ENCODE results near the gene MAGEA11.
"Not testable (repeated sequence)": the region's sequence is repeated elsewhere in the genome, so short reads cannot be mapped to it uniquely, and the experiment has no call there.

Gene MAGEA11

GRCh38 chrX:149711545-149712236 lies at the start of gene MAGEA11:
Gene MAGEA11 (plus strand): TSS chrX:149712060. CDS start chrX:149713160, 1,100 bp downstream.
- peak; percentile 64 for DNase-seq

DNA sequence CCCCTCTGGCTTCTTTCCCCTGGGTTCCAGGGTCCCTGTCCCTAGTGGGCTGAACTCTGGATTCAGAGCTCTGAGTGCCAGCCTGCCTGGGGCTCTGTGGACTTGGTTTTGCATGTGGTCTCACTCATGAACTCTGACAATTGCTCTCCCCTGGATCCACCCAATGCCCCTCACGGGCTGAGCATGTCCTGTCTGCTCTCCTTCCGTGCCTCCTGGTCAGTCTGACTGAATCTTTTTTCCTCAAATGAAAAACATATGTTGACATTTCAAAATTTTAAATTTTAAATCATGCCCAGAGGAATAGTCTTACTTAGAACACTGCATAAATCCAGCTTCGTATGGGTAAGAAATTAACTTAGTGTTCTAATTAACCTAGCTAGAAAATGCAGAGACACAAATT lies 36.8 kb upstream of the MAGEA11 start:
- DNase-seq: not testable (repeated sequence)

GRCh38 chrX:149675554-149675953 lies 36.3 kb upstream of the MAGEA11 start:
- not testable (repeated sequence) for DNase-seq

- DNase-seq: not testable (repeated sequence)
Measured at GRCh38 chrX:149679164-149679678, 32.6 kb upstream of the MAGEA11 start.

- no peak for DNase-seq
Measured at GRCh38 chrX:149681182-149681581, 30.7 kb upstream of the MAGEA11 start.

DNA sequence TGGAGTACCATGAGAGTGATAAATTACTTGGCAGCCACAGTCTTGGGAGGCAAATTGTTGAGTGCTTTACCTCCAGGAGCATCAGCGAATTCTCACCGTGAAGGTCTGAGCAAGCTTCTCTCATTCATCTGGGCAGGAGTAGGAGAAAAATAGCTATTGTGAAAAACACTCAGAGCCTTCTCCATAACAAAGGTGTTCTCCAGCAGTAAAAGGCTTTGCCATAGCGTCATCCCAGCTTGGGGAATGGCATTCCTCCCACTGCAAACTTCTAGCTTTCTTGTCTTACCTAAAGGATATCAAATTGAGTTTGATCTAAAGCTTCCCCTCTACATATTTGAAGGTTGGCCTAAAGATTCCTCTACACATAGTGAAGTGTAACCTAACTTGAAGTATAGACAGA lies 29.8 kb upstream of the MAGEA11 start:
- DNase-seq: no peak

- peak; percentile 43 for DNase-seq
Measured at GRCh38 chrX:149682956-149683947, 28.6 kb upstream of the MAGEA11 start.

DNA sequence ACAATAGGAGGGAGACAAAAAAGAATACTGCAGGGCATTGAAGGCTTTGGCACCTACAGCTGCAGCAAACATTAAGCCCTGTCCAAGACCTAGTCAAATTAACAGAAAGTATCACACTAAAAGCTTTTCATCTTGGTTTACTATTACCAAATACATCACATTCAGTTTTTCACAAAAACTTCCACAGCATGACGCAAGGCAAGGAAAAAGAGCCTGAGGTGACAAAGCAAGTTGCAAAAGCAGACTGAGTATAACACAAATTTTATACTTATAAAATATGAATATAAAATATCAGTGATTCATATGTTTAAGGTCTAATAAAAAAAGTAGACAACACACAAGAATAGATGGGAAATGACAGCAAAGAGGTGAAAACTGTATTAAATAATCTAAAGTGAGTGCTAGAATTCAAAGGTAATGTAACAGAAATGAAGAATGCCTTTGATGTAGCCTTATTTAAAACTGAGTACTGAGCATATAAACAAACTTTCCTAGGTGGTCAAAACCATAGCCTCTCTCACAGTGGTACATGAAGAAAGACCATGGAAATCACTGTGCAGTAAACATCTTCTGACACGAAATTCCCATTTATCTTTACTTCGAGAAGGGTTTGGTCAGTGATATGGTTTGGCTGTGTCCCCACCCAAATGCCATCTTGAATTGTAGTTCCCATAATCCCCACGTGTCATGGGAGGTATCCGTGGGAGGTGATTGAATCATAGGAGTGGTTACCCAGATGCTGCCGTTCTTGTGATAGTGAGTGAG lies 27.7 kb upstream of the MAGEA11 start:
- no peak for DNase-seq

GRCh38 chrX:149687991-149688390 lies 23.9 kb upstream of the MAGEA11 start:
- DNase-seq: no peak

DNA sequence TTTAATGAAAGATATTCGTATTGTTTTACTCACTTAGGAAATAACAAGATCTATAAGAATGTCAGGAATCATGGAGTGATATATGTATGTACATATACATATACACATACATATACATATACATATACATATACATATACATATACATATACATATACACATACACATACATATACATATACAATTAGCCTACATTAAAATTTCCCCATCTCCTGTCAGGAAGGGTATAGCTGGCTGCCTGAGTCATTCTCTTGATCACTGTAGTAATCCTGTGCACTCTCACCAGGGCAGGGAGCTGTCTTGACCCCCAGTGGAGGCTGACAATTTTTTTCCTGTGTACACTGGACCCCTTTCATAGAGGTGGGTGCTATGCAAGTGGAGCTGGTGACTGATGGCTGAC lies 23.3 kb upstream of the MAGEA11 start:
- no peak for DNase-seq

DNA sequence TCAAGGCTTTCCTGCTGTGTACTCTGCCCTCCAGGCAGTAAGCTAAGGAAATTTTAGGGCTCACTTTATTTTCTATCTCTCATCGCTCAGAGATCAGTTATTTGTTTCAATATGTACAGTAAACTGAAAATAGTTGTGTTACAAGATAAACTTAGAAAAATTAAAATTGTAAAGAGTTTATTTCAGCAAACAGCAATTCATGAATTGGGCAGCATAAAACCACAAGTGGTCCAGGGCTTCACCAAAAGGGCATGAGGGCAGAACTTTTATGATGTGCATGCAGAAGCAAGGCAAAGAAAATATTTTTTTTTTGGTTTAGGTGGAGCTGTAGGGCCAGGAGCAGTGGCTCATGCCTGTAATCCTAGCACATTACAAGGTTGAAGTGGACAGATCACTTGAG lies 20.1 kb upstream of the MAGEA11 start:
- no peak for DNase-seq

DNA sequence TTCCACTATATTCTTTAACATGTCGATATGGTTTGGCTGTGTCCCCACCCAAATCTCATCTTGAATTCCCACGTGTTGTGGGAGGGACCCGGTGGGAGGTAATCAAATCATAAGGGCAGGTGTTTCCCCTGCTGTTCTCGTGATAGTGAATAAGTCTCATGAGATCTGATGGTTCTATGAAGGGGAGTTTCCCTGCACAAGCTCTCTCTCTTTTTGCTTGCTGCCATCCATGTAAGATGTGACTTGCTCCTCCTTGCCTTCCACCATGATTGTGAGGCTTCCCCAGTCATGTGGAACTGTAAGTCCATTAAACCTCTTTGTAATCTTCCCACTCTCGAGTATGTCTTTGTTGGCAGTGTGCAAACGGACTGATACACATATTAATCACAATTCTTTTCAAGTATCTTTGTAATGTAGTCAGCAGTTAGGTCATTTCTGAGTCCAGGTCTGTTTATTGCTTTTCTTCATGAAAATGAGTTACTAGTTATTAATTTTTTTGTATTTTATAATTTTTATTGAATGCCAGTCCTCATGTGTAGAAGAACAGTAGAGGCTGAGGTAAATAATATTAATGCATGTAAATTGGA lies 19.1 kb upstream of the MAGEA11 start:
- DNase-seq: not testable (repeated sequence)

DNA sequence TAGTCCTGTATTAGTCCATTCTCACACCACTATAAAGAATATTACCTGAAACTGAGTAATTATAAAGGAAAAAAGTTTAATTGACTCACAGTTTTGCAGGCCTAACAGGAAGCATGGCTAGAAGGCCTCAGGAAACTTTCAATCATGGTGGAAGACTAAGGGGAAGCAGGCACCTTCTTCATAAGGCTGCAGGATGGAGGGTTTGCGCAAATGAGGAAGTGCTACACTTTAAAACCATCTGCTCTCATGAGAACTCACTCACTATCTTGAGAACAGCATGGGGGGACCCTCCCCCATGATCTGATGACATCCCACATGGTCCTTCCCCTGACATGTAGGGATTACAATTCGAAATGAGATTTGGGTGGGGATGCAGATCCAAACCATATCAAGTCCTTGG lies 12.1 kb upstream of the MAGEA11 start:
- DNase-seq: no peak

DNA sequence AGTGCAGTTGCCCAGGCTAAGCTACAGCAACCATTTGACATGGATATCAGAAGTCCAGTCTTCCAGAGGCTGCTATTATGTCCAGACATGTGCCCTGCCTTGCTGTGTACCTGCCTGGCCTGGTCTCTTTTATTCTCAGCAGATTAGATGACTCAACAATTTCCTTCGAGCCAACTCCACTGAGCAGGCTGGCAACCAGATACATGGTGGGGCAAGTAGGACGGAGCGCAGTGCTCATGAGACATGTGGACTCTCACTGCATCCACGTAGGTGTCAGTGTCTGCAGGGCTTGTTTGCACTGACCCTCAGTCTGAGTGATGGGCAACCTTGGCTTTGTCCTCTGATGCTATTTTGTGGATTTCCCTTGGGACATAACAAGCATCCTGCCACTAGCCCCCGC lies 7.2 kb upstream of the MAGEA11 start:
- no peak for DNase-seq

DNA sequence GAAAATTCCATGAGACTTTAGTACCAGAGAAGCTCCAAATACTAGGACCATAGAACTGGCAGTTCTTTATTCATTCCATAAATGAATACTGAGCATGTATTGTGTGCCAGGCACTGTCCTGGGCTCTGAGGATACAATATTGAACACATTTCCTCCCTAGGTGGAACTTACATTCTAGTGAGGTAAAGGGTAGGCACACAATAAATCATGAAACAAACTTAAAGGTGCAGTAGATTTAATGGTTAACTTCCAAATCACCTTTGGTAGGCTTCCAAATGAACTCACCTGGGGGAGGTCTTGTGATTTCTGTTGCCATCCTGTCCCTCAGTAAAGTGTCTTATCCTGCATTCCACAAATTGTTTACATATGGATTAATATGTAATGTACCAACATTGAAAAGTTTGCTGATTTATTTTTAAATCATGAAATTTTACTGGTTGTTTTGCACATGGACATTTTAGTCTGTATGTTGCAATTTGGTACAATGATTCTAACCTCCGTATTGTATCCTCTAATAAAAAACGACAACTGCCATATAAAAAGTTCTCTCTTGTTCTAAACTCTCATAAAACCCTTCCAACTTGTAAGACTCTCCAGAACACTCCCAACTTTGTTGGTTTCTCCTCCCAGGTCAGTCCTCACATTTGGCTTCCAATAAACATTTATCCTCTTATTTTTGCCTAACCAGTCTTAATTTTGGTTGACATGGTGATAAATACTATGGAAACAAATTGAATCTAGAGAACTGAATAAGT lies 4.5 kb upstream of the MAGEA11 start:
- DNase-seq: no peak

DNA sequence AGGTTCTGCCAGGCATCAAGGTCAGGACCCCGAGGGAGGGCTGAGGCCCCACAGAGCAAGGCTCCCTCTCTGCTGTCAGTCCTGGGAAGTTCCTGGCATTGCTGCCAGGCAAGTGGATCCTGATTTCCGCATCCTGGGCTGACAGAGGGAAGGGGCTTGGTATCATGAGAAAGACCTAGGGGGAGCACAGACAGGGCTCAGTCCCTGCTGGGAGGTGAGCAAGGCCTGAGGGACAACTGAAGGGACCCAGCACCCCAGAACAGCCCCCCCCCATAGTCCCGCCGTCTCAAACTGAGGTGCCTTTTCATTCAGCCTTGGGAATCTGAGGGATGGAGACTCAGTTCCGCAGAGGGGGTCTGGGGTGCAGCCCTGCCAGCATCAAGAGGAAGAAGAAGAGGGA lies 971 bp downstream of the MAGEA11 start:
- DNase-seq: no peak

- DNase-seq: no peak
Measured at GRCh38 chrX:149713279-149714050, 1.6 kb downstream of the MAGEA11 start.

- no peak for DNase-seq
Measured at GRCh38 chrX:149715468-149715867, 3.6 kb downstream of the MAGEA11 start.

- DNase-seq: no peak
Measured at GRCh38 chrX:149716632-149717031, 4.8 kb downstream of the MAGEA11 start.

- no peak for DNase-seq
Measured at GRCh38 chrX:149717803-149718202, 5.9 kb downstream of the MAGEA11 start.

GRCh38 chrX:149718757-149719156 lies 6.9 kb downstream of the MAGEA11 start:
- DNase-seq: no peak

Data from NCI-H69 (cell line).